Neural cell (in vitro differentiated cells): Measurements from ENCODE around the gene JPH2. TPM values are rescaled to one million over a fixed set of nuclear protein-coding genes. Genes with fewer than 3 reads are reported as not detected.

Source experiments
- H2AFZ ChIP-seq: fragments of 200-600, 300-800 bp; sonication (generic), shearing (Covaris generic); 2 replicates; pipeline ENCODE4 v1.6.0; 2014; ENCODE audit warnings: low read depth, mild to moderate bottlenecking, antibody characterized with exemption, low read length, moderate library complexity
- H3F3A ChIP-seq: fragments of 200-600 bp; shearing (Covaris generic); 2 replicates; pipeline ENCODE4 v1.6.1; 2016; ENCODE audit warnings: mild to moderate bottlenecking, moderate library complexity, mixed read lengths, antibody characterized with exemption, low read length; ENCODE audit not compliant: insufficient read depth, poor library complexity, severe bottlenecking
- H3K27ac ChIP-seq: fragments of 200-600, 300-800 bp; sonication (generic), shearing (Covaris generic); 2 replicates; pipeline ENCODE4 v1.5.1; 2014; ENCODE audit warnings: mild to moderate bottlenecking, low read length, moderate library complexity
- H3K27me3 ChIP-seq: fragments of 300-800, 200-600 bp; sonication (generic), shearing (Covaris generic); 2 replicates; pipeline ENCODE4 v1.6.0; 2014; ENCODE audit warnings: mild to moderate bottlenecking, low read depth, low read length, moderate library complexity; ENCODE audit not compliant: insufficient read depth
- H3K36me3 ChIP-seq: fragments of 300-800, 200-600 bp; sonication (generic), shearing (Covaris generic); 2 replicates; pipeline ENCODE4 v1.5.1; 2014; ENCODE audit warnings: mild to moderate bottlenecking, antibody characterized with exemption, low read length, moderate library complexity; ENCODE audit not compliant: insufficient read depth
- H3K4me2 ChIP-seq: fragments of 300-800, 200-600 bp; sonication (generic), shearing (Covaris generic); 2 replicates; pipeline ENCODE4 v1.6.0; 2014; ENCODE audit warnings: mild to moderate bottlenecking, low read length
- H3K4me3 ChIP-seq: fragments of 300-800, 200-600 bp; sonication (generic), shearing (Covaris generic); 2 replicates; pipeline ENCODE4 v1.5.1; 2014; ENCODE audit warnings: mild to moderate bottlenecking, low read length, moderate library complexity
- H3K79me2 ChIP-seq: fragments of 200-600 bp; shearing (Covaris generic); replicated peaks from 2 replicates; pipeline ENCODE4 v1.6.0; 2014; ENCODE audit warnings: mild to moderate bottlenecking, low read length, moderate library complexity; ENCODE audit not compliant: insufficient read depth
- H3K9ac ChIP-seq: fragments of 300-800, 200-600 bp; sonication (generic), shearing (Covaris generic); 2 replicates; pipeline ENCODE4 v1.6.1; 2016; ENCODE audit warnings: mild to moderate bottlenecking, low read length, mixed read lengths
- H3K9me2 ChIP-seq: fragments of 200-600 bp; shearing (Covaris generic); 2 replicates; pipeline ENCODE4 v1.6.1; 2016; ENCODE audit warnings: mild to moderate bottlenecking, low read length, mixed read lengths; ENCODE audit not compliant: insufficient read depth
- H3K9me3 ChIP-seq: fragments of 200-600, 300-800 bp; sonication (generic), shearing (Covaris generic); 2 replicates; pipeline ENCODE4 v1.6.1; 2016; ENCODE audit warnings: mild to moderate bottlenecking, mixed run types, low read length, moderate library complexity, mixed read lengths
- H4K20me1 ChIP-seq: fragments of 200-600 bp; shearing (Covaris generic); 2 replicates; pipeline ENCODE4 v1.6.1; 2016; ENCODE audit warnings: mild to moderate bottlenecking, mixed run types; ENCODE audit not compliant: insufficient read depth
- CTCF ChIP-seq: fragments of 450-650 bp; IDR thresholded peaks from 2 replicates; pipeline ENCODE4 v1.5.1; 2014; ENCODE audit warnings: antibody characterized with exemption, mild to moderate bottlenecking, moderate library complexity; ENCODE audit not compliant: poor library complexity, severe bottlenecking
- EP300 ChIP-seq: fragments of 450-650 bp; conservative IDR thresholded peaks from 2 replicates; pipeline ENCODE4 v1.6.1; 2014; ENCODE audit warnings: antibody characterized with exemption, mild to moderate bottlenecking, moderate library complexity; ENCODE audit not compliant: poor library complexity, severe bottlenecking
- EZH2 ChIP-seq: fragments of 200-600, 300-800 bp; shearing (Covaris generic), sonication (generic); IDR thresholded peaks from 2 replicates; pipeline ENCODE4 v1.6.1; 2014; ENCODE audit warnings: antibody characterized with exemption, low read length, borderline replicate concordance, mild to moderate bottlenecking; ENCODE audit not compliant: insufficient read depth, poor library complexity, severe bottlenecking
- MXI1 ChIP-seq: fragments of 450-650 bp; conservative IDR thresholded peaks from 2 replicates; pipeline ENCODE4 v1.6.1; 2014; ENCODE audit warnings: antibody characterized with exemption, mild to moderate bottlenecking; ENCODE audit not compliant: poor library complexity, severe bottlenecking
- POLR2AphosphoS5 ChIP-seq: IDR thresholded peaks from 2 replicates; pipeline ENCODE4 v1.6.1; 2012
- RAD21 ChIP-seq: fragments of 450-650 bp; conservative IDR thresholded peaks from 2 replicates; pipeline ENCODE4 v1.6.1; 2014; ENCODE audit warnings: antibody characterized with exemption, mild to moderate bottlenecking, moderate library complexity
- REST ChIP-seq: IDR thresholded peaks from 2 replicates; pipeline ENCODE4 v1.6.1; 2012; ENCODE audit warnings: borderline replicate concordance
- SMC3 ChIP-seq: fragments of 450-650 bp; conservative IDR thresholded peaks from 2 replicates; pipeline ENCODE4 v1.6.1; 2014; ENCODE audit warnings: antibody characterized with exemption, mild to moderate bottlenecking, moderate library complexity; ENCODE audit not compliant: poor library complexity
- TAF1 ChIP-seq: IDR thresholded peaks from 2 replicates; pipeline ENCODE4 v1.6.1; 2012; ENCODE audit warnings: low read depth
- polyA plus RNA-seq: library from polyadenylated mRNA; depleted of rRNA; stranded (reverse); fragments of >200 nt; gene quantifications from 2 replicates; pipeline ENCODE4 v1.2.3, GENCODE V29; 2014

JPH2 gene
- polyA plus RNA-seq, 1 donor from 2014 or later, result not detected

GRCh38 chr20:44065401-44066340 is 121.3 kb downstream of the JPH2 start:
- Histone ChIP-seq H3K27ac (no peak overlapping the region), H3K9me3 (no peaks in the 10 kb centered on the region), H3K9ac (no peak overlapping the region), H3K4me3 (no peak overlapping the region), H3K9me2 (no peaks in the 10 kb centered on the region), H3K27me3 (no peaks in the 10 kb centered on the region), H3K4me2 (no peak overlapping the region), H4K20me1 (no peaks in the 10 kb centered on the region), H3F3A (no peaks in the 10 kb centered on the region), H2AFZ (no peak overlapping the region), H3K79me2 (no peaks in the 10 kb centered on the region), H3K36me3 (no peaks in the 10 kb centered on the region)
- no peak for TF ChIP-seq EP300
- no peak for TF ChIP-seq REST
- no peak for TF ChIP-seq MXI1
- no peak for TF ChIP-seq CTCF
- TF ChIP-seq RAD21, result no peak
- TF ChIP-seq TAF1, result no peak
- no peak for TF ChIP-seq EZH2
- no peak for TF ChIP-seq POLR2AphosphoS5
- no peak for TF ChIP-seq SMC3

DNA sequence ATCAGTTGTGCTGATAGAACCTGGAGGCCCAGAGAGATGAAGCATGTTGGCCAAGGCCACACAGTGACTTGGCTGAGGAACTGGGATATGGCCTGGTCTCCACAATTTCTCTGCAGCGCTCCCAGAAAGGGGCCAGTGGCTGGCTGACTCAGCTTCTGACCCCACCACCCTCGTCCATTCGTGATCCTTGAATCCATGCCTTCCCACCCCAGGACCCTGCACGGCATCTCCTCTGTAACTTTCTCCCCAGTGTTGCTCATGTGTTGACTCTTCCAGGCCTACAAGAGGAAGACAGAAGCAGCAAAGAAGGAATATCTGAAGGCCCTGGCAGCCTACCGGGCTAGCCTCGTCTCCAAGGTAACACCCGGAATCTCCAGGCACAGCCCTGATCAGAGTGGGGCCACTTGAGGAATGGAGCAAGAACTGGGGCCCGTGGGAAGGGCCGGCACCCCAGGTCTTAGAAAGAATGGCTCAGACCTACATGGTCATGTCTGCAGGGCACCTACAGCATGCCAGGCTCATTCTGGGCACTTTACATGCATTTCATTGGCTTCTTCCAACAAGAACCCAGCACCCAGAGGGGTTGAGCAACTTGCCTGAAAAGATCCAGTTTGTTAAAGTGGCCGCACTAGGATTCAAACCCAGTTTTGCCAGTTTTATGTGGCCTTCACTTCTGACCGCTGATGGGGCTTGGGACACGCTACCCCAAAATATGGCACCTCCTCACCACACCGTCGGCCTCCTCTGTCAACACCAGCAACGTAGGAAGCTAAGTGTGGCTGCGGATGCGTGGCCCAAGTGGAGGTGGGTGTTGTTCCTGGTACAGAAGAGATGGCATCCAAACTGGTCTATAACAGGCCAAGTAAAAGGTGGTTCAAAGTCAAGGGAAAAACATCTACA is 122.2 kb downstream of the JPH2 start:
- H4K20me1 ChIP-seq, result no peaks in the 10 kb centered on the region
- TF ChIP-seq POLR2AphosphoS5, result no peak
- no peak for TF ChIP-seq MXI1
- TF ChIP-seq SMC3, result no peak
- TF ChIP-seq CTCF, result no peak
- no peak for TF ChIP-seq RAD21
- no peak for TF ChIP-seq EP300
- no peak for TF ChIP-seq EZH2
- no peak for TF ChIP-seq REST
- no peak for TF ChIP-seq TAF1
- no peaks in the 10 kb centered on the region for H3F3A ChIP-seq
- no peaks in the 10 kb centered on the region for H3K36me3 ChIP-seq
- H2AFZ ChIP-seq, result no peak overlapping the region
- H3K79me2 ChIP-seq, result no peaks in the 10 kb centered on the region
- no peak overlapping the region for H3K27ac ChIP-seq
- no peak overlapping the region for H3K4me2 ChIP-seq
- no peaks in the 10 kb centered on the region for H3K9me3 ChIP-seq
- H3K4me3 ChIP-seq, result no peak overlapping the region
- no peaks in the 10 kb centered on the region for H3K27me3 ChIP-seq
- no peak overlapping the region for H3K9ac ChIP-seq
- H3K9me2 ChIP-seq, result no peaks in the 10 kb centered on the region
